ENCODE results near the gene ZMYND11. TPM values are rescaled to one million over a fixed set of nuclear protein-coding genes. Genes with fewer than 3 reads are reported as not detected.

ZMYND11 gene
- polyA plus RNA-seq, 1 of the 3 experiments (the other 2 are of a cell fraction): 33.1 TPM

DNA sequence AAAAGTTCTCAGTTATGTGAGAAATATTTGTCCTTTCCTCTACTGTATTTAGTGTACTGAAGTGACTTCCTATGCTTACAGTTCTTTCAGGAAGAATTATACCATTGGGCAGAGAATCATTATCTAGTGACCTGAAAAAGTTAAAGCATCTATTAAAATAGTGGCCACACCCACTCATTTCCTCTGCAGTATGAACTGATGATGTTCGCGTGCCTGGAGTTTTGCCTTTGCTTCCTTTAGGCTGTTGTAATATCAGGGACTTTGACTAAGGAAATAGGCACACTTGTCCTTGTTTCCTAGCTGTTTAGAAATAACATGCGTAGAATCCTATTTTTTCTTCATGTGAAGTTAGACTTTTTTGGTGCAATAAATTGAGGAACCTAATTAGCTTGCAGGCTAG lies 100.7 kb downstream of the ZMYND11 start:
- TF ChIP-seq FOXJ3 (CRISPR knock-in tag; IDR thresholded peaks at IDR 0.05) (no peak), EP300 (IDR thresholded peaks at IDR 0.05; ENCODE audit: borderline replicate concordance in 1 of 2, low read depth in 1 of 2, low read length in 1 of 2) (no peak), FOXM1 (IDR thresholded peaks at IDR 0.05; ENCODE audit: low read depth) (no peak), SMC3 (IDR thresholded peaks at IDR 0.05; ENCODE audit: low read depth, low read length) (no peak), MEF2A (IDR thresholded peaks at IDR 0.05; ENCODE audit: borderline replicate concordance, low read depth) (no peak), MXI1 (IDR thresholded peaks at IDR 0.05; ENCODE audit: low read depth, low read length) (no peak), ELF1 (IDR thresholded peaks at IDR 0.05) (no peak), SIN3A (IDR thresholded peaks at IDR 0.05; ENCODE audit: borderline replicate concordance, low read depth, low read length) (no peak), CHD2 (IDR thresholded peaks at IDR 0.05; ENCODE audit: low read length, partially characterized antibody) (no peak), TCF12 (IDR thresholded peaks at IDR 0.05) (no peak), TEAD4 (IDR thresholded peaks at IDR 0.05; ENCODE audit: borderline replicate concordance, insufficient read depth) (no peak)
- TF ChIP-seq, protein P1, sequence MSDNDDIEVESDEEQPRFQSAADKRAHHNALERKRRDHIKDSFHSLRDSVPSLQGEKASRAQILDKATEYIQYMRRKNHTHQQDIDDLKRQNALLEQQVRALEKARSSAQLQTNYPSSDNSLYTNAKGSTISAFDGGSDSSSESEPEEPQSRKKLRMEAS (IDR thresholded peaks at IDR 0.05; ENCODE audit: low read depth): no peak
- TF ChIP-seq, protein P2, sequence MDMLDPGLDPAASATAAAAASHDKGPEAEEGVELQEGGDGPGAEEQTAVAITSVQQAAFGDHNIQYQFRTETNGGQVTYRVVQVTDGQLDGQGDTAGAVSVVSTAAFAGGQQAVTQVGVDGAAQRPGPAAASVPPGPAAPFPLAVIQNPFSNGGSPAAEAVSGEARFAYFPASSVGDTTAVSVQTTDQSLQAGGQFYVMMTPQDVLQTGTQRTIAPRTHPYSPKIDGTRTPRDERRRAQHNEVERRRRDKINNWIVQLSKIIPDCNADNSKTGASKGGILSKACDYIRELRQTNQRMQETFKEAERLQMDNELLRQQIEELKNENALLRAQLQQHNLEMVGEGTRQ (IDR thresholded peaks at IDR 0.05; ENCODE audit: borderline replicate concordance, low read depth, low read length): no peak
- H3K9me3 ChIP-seq: no peaks in the 10 kb centered on the region
- H3K79me2 ChIP-seq (ENCODE audit: insufficient read depth): no peaks in the 10 kb centered on the region; the same call in 1 of the 2 replicates
- WGBS (ENCODE audit: low lambda C conversion rate): 98% methylated on average over 3 of the region's 3 CpGs
- H3K9ac ChIP-seq: no peak overlapping the region
- no peak overlapping the region for H3K4me2 ChIP-seq
- peaks cover 0 to 8% of the 10 kb centered on the region in 2 experiments; a peak in 2 of 4 replicates for H3K4me1 ChIP-seq (ENCODE audit: control insufficient read depth in 1 of 2, insufficient read depth in 2 of 2, low read depth in 1 of 2, low read length in 1 of 2)
- no peaks in the 10 kb centered on the region for H4K20me1 ChIP-seq (ENCODE audit: insufficient read depth)
- CTCF ChIA-PET: no interaction called here
- no peaks in the 10 kb centered on the region for H3K9me2 ChIP-seq
- peaks cover 33 to 45% of the 10 kb centered on the region in 2 experiments for H3K36me3 ChIP-seq (replicated peaks in 1 of 2; ENCODE audit: control insufficient read depth in 1 of 2, insufficient read depth in 2 of 2, low read length in 1 of 2)
- no peak overlapping the region for H2AFZ ChIP-seq (ENCODE audit: low read depth)
- POLR2A ChIA-PET: no interaction called here
- no peak for DNase-seq
- no peaks in the 10 kb centered on the region for H3K27me3 ChIP-seq (ENCODE audit: insufficient read depth)
- H3K27ac ChIP-seq (ENCODE audit: low read depth in 2 of 2, low read length in 1 of 2): no peak overlapping the region
- no peak overlapping the region for H3K4me3 ChIP-seq (ENCODE audit: low read depth in 2 of 2, low read length in 1 of 2)
- H3F3A ChIP-seq (replicated peaks; ENCODE audit: insufficient read depth): peaks cover 6% of the 10 kb centered on the region

DNA sequence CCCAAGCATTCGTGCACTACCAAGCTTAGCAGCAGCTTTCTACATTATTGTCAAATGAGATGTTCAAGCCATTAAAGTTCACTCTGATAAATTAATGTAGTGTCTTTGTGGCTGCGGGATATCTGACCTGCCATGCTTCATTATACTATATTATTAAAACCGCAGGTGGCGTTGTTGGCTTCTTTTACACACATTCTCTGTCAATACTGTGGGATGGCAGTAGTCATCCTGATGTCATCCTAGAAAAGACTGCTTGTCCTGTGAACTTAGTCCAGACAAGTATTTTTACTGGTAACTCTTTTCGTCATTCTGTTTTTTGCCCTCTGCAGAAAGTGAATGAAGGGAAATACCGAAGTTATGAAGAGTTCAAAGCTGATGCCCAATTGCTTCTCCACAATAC lies 103.9 kb downstream of the ZMYND11 start:
- Histone ChIP-seq H3K27me3 (ENCODE audit: insufficient read depth) (no peaks in the 10 kb centered on the region), H4K20me1 (ENCODE audit: insufficient read depth) (no peaks in the 10 kb centered on the region), H3K27ac (ENCODE audit: low read depth in 2 of 2, low read length in 1 of 2) (no peak overlapping the region), H3K9ac (no peak overlapping the region), H3K36me3 (replicated peaks in 1 of 2; ENCODE audit: control insufficient read depth in 1 of 2, insufficient read depth in 2 of 2, low read length in 1 of 2) (peaks cover 48 to 64% of the 10 kb centered on the region in 2 experiments), H3K9me3 (no peaks in the 10 kb centered on the region), H2AFZ (ENCODE audit: low read depth) (no peak overlapping the region), H3F3A (replicated peaks; ENCODE audit: insufficient read depth) (peaks cover 4% of the 10 kb centered on the region), H3K9me2 (no peaks in the 10 kb centered on the region), H3K4me2 (no peak overlapping the region), H3K4me1 (ENCODE audit: control insufficient read depth in 1 of 2, insufficient read depth in 2 of 2, low read depth in 1 of 2, low read length in 1 of 2) (peaks cover 0 to 7% of the 10 kb centered on the region in 2 experiments; a peak in 2 of 4 replicates), H3K4me3 (ENCODE audit: low read depth in 2 of 2, low read length in 1 of 2) (no peak overlapping the region), H3K79me2 (ENCODE audit: insufficient read depth) (no peaks in the 10 kb centered on the region)
- POLR2A ChIA-PET: no interaction called here
- TF ChIP-seq NRF1 (IDR thresholded peaks at IDR 0.05; ENCODE audit: low read depth, low read length) (no peak), MEF2A (IDR thresholded peaks at IDR 0.05; ENCODE audit: borderline replicate concordance, low read depth) (no peak), EP300 (IDR thresholded peaks at IDR 0.05; ENCODE audit: borderline replicate concordance in 1 of 2, low read depth in 1 of 2, low read length in 1 of 2) (no peak), TEAD4 (IDR thresholded peaks at IDR 0.05; ENCODE audit: borderline replicate concordance, insufficient read depth) (no peak), EZH2phosphoT487 (IDR thresholded peaks at IDR 0.05; ENCODE audit: borderline replicate concordance, low read depth) (no peak), POLR2AphosphoS5 (IDR thresholded peaks at IDR 0.05; ENCODE audit: low read depth, low read length) (no peak), MXI1 (IDR thresholded peaks at IDR 0.05; ENCODE audit: low read depth, low read length) (no peak), GABPA (IDR thresholded peaks at IDR 0.05; ENCODE audit: low read depth) (no peak)
- TF ChIP-seq, protein P3, sequence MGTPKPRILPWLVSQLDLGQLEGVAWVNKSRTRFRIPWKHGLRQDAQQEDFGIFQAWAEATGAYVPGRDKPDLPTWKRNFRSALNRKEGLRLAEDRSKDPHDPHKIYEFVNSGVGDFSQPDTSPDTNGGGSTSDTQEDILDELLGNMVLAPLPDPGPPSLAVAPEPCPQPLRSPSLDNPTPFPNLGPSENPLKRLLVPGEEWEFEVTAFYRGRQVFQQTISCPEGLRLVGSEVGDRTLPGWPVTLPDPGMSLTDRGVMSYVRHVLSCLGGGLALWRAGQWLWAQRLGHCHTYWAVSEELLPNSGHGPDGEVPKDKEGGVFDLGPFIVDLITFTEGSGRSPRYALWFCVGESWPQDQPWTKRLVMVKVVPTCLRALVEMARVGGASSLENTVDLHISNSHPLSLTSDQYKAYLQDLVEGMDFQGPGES (IDR thresholded peaks at IDR 0.05; ENCODE audit: low read depth, low read length): no peak
- TF ChIP-seq, protein P1 (IDR thresholded peaks at IDR 0.05; ENCODE audit: low read depth): no peak
- DNase-seq: no peak
- CTCF ChIA-PET: interaction anchor here (1.0 to 1.2 kb wide), 2 partner anchors 8 to 13 kb away, joined by 3 read pairs; no protein-coding TSS in a partner anchor
- WGBS (ENCODE audit: low lambda C conversion rate): 97% methylated on average over 6 of the region's 6 CpGs

All from SK-N-SH (cell line).